Calu3 (cell line): ENCODE results near the gene FSTL5. TPM values are rescaled to one million over a fixed set of nuclear protein-coding genes. Genes with fewer than 3 reads are reported as not detected.

Experiments
- BruUV-seq: library from RNA; stranded (reverse); fragments of 400-500 nt; replicated peaks from 2 replicates; lab custom pipeline; 2021; lab: Mats Ljungman, UMichigan
- CTCF ChIA-PET: fragments of 300-600 bp; sonication (Branson Sonifier 250); formaldehyde crosslinking; loops from one replicate; lab custom pipeline; 2022; ENCODE audit warnings: antibody characterized with exemption; lab: Charles Lee
- DNase-seq: peaks from one replicate; pipeline ENCODE4 v3.0.0; 2022
- H3K27ac Mint-ChIP-seq: one replicate; pipeline ENCODE4 v1.8.0; 2022; ENCODE audit warnings: mixed read lengths; ENCODE audit not compliant: unreplicated experiment
- H3K27me3 Mint-ChIP-seq: one replicate; pipeline ENCODE4 v1.8.0; 2022; ENCODE audit warnings: mixed read lengths; ENCODE audit not compliant: unreplicated experiment
- H3K36me3 Mint-ChIP-seq: one replicate; pipeline ENCODE4 v1.8.0; 2022; ENCODE audit warnings: mild to moderate bottlenecking, moderate library complexity, mixed read lengths; ENCODE audit not compliant: insufficient read depth, unreplicated experiment
- H3K4me1 Mint-ChIP-seq: one replicate; pipeline ENCODE4 v1.8.0; 2022; ENCODE audit warnings: mild to moderate bottlenecking, low read depth, mixed read lengths; ENCODE audit not compliant: unreplicated experiment
- H3K4me3 Mint-ChIP-seq: one replicate; pipeline ENCODE4 v1.8.0; 2022; ENCODE audit warnings: mild to moderate bottlenecking, low read depth, moderate library complexity, mixed read lengths; ENCODE audit not compliant: unreplicated experiment
- H3K9me3 Mint-ChIP-seq: one replicate; pipeline ENCODE4 v1.8.0; 2022; ENCODE audit warnings: low read depth, mixed read lengths; ENCODE audit not compliant: unreplicated experiment
- CTCF ChIP-seq: fragments of 200-600 bp; IDR thresholded peaks from one replicate; pipeline ENCODE4 v1.8.0; 2022; ENCODE audit warnings: antibody characterized with exemption; ENCODE audit not compliant: unreplicated experiment
- intact Hi-C: fragments of 100-400 bp; cut with micrococcal nuclease; formaldehyde crosslinking; loops from one replicate; pipeline ENCODE4 v1.10.0; 2022; ENCODE audit not compliant: unreplicated experiment
- total RNA-seq: library from RNA; stranded (reverse); gene quantifications from 2 replicates; pipeline ENCODE4 v1.2.3, GENCODE V29; 2022

FSTL5 gene
- total RNA-seq, 1 experiment from 2014 or later: not detected

GRCh38 chr4:161869511-161869910, 294.3 kb downstream of the FSTL5 start:
- Mint-ChIP-seq H3K27ac (no peak overlapping the region), H3K27me3 (no peaks in the 10 kb centered on the region), H3K4me3 (no peak overlapping the region), H3K4me1 (no peaks in the 10 kb centered on the region), H3K36me3 (no peaks in the 10 kb centered on the region), H3K9me3 (no peaks in the 10 kb centered on the region)
- no TSS peak for BruUV-seq
- CTCF ChIA-PET: no interaction called here
- DNase-seq: no peak
- intact Hi-C loops: no loop called here
- no peak for TF ChIP-seq CTCF

- peak overlapping the region; percentile 46 for H3K27ac Mint-ChIP-seq
- no peak for TF ChIP-seq CTCF
- intact Hi-C loops: no loop called here
- no peaks in the 10 kb centered on the region for H3K36me3 Mint-ChIP-seq
- CTCF ChIA-PET: no interaction called here
- H3K4me1 Mint-ChIP-seq: no peaks in the 10 kb centered on the region
- H3K9me3 Mint-ChIP-seq: no peaks in the 10 kb centered on the region
- no peak for DNase-seq
- no TSS peak for BruUV-seq
- H3K27me3 Mint-ChIP-seq: no peaks in the 10 kb centered on the region
- no peak overlapping the region for H3K4me3 Mint-ChIP-seq
Observed at GRCh38 chr4:161856711-161857326, 307.0 kb downstream of the FSTL5 start.

DNA sequence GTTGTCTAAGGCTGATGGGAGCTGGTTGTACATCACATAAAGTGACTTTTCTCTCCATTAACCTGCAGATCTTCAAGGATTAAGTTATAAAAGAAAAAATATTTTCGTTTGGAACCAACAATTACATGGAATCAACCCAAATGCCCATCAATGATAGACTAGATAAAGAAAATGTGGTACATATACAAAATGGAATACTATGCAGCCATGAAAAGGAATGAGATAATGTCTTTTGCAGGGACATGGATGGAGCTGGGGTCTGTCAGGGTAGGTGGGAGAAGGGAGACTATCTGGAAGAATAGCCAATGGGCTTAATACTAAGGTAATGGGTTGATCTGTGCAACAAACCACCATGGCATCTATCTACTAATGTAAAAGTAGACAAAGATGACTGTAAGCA, 313.2 kb downstream of the FSTL5 start:
- H3K27ac Mint-ChIP-seq: no peak overlapping the region
- intact Hi-C loops: no loop called here
- BruUV-seq: no TSS peak
- H3K36me3 Mint-ChIP-seq: no peaks in the 10 kb centered on the region
- H3K4me3 Mint-ChIP-seq: no peak overlapping the region
- H3K4me1 Mint-ChIP-seq: no peaks in the 10 kb centered on the region
- no peak for TF ChIP-seq CTCF
- no peaks in the 10 kb centered on the region for H3K27me3 Mint-ChIP-seq
- CTCF ChIA-PET: no interaction called here
- no peaks in the 10 kb centered on the region for H3K9me3 Mint-ChIP-seq
- no peak for DNase-seq

DNA sequence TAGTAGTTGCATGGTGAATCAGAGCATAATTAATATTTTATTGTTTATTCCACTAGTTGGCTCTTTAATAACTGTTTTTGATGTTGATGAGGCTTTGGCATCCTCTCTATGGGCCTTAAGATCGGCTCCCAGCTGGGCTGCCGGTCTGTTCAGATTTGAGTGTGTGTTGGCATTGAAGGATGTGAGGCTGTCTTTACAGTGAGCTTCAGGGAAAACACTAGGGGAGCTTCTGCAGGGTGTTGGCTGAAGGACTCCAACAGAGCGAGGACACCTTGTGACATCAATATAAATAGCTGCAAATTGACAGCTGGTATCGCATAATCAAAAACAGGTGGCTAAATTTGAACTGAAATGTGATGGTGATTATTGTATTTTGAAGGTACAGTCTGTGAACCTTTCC, 322.0 kb downstream of the FSTL5 start:
- no peak overlapping the region for H3K4me3 Mint-ChIP-seq
- intact Hi-C loops: no loop called here
- DNase-seq: no peak
- BruUV-seq: no TSS peak
- no peak for TF ChIP-seq CTCF
- no peaks in the 10 kb centered on the region for H3K36me3 Mint-ChIP-seq
- no peaks in the 10 kb centered on the region for H3K27me3 Mint-ChIP-seq
- no peak overlapping the region for H3K27ac Mint-ChIP-seq
- CTCF ChIA-PET: interaction anchor here (0.6 kb wide), 1 partner anchor 105 kb away, joined by 3 read pairs; no protein-coding TSS in a partner anchor
- H3K9me3 Mint-ChIP-seq: no peaks in the 10 kb centered on the region
- no peaks in the 10 kb centered on the region for H3K4me1 Mint-ChIP-seq
